Renal cortex interstitium (tissue), 11 donors: ENCODE results near the gene ADRA1B. TPM values are rescaled to one million over a fixed set of nuclear protein-coding genes. Genes with fewer than 3 reads are reported as not detected.

Experiments
- DNase-seq, 11 donors: peaks; one replicate each; pipeline ENCODE4 v3.0.0-alpha.2; 2013; ENCODE audit warnings: low read depth in 9 of 11, low spot score in 4 of 11; ENCODE audit errors: extremely low read depth in 1 of 11
- polyA plus RNA-seq, 3 donors: library from polyadenylated mRNA; unstranded; fragments of 120-200 nt; gene quantifications; one replicate each; pipeline ENCODE4 v1.2.1, GENCODE V29; 2013; ENCODE audit not compliant: insufficient read length in 3 of 3

The ADRA1B gene
- polyA plus RNA-seq, 3 donors: 2.8 to 3.2 (median 2.9) TPM

- no peak for DNase-seq
Observed at GRCh38 chr5:159913501-159913900, 2.8 kb upstream of the ADRA1B start.

GRCh38 chr5:159916841-159917761 is 819 bp downstream of the ADRA1B start:
- DNase-seq: no peak

GRCh38 chr5:159917994-159918393 is 1.7 kb downstream of the ADRA1B start:
- no peak for DNase-seq

GRCh38 chr5:159921721-159922120 is 5.4 kb downstream of the ADRA1B start:
- no peak for DNase-seq

GRCh38 chr5:159923008-159923407 is 6.7 kb downstream of the ADRA1B start:
- no peak for DNase-seq

- DNase-seq: no peak
Observed at GRCh38 chr5:159928122-159928909, 12.0 kb downstream of the ADRA1B start.

- no peak for DNase-seq
Observed at GRCh38 chr5:159929176-159929575, 12.9 kb downstream of the ADRA1B start.

GRCh38 chr5:159933531-159934485 is 17.5 kb downstream of the ADRA1B start:
- DNase-seq: no peak

- DNase-seq: no peak
Observed at GRCh38 chr5:159935946-159936345, 19.7 kb downstream of the ADRA1B start.

GRCh38 chr5:159936686-159937329 is 20.5 kb downstream of the ADRA1B start:
- no peak for DNase-seq

GRCh38 chr5:159937580-159937979 is 21.3 kb downstream of the ADRA1B start:
- no peak for DNase-seq

GRCh38 chr5:159943326-159943725 is 27.0 kb downstream of the ADRA1B start:
- no peak for DNase-seq

- no peak for DNase-seq
Observed at GRCh38 chr5:159944056-159944600, 27.8 kb downstream of the ADRA1B start.

GRCh38 chr5:159945359-159945758 is 29.1 kb downstream of the ADRA1B start:
- DNase-seq: no peak

- no peak for DNase-seq
Observed at GRCh38 chr5:159947708-159948358, 31.6 kb downstream of the ADRA1B start.

GRCh38 chr5:159951387-159951786 is 35.1 kb downstream of the ADRA1B start:
- DNase-seq: no peak

GRCh38 chr5:159951834-159952233 is 35.6 kb downstream of the ADRA1B start:
- no peak for DNase-seq

GRCh38 chr5:159953609-159954008 is 37.3 kb downstream of the ADRA1B start:
- no peak for DNase-seq
